Activated CD4-positive, alpha-beta T cell treated with anti-CD3 and anti-CD28 coated beads, Interleukin-2, amount 50 U/mL, for 48 hours (primary cell): ENCODE measurements around the gene PRG3.
A peak's percentile ranks its signal among the peaks of the same experiment; 100 is the strongest.

Experiments
- DNase-seq, 2 experiments: peaks; one replicate each; pipeline ENCODE4 v3.0.0-alpha.2; 2020

The PRG3 gene

DNA sequence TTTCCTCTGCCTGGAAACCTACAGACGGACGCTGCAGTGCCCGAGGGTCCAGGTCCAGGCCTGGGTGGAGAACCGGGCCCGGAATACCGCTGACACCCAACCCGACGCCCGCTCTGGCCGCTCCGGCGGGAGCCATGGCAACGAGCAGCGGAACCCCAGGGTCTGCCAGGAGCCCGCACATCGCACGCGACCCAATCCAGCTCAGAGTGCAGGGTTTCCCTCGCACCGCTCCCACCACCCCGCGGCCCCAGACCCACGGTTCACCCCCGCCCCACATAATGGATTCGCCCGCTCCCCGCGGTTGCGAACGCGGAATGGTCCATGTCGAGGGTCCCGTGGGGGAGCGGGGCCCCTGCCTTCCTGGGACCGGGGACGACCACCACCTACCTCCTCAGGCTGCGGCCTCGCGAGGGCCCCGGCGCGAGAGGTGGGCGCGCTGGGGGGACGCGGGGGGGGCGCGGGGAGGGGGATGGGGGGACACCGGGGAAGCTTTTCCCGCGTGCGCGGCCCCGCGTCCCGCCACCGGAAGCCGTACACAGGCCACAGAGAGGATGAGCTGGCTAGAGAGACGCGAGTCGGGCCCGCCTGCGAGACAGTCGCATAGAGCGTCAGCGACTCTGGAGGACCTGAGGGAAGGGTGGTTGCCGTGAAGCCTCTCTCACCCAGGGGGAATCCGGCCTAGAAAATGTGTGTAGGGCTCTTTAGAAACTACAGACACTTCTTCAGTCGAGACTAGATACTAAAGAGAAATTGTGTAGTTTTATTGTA, 45.4 kb downstream of the PRG3 start, which contains the start of gene SSRP1:
TSS of gene SSRP1 (minus strand) at position 550 of the 768 bp plus-strand sequence. CDS start 771 bp downstream, outside the sequence.
- peak; percentile 87 to 89 for DNase-seq

DNA sequence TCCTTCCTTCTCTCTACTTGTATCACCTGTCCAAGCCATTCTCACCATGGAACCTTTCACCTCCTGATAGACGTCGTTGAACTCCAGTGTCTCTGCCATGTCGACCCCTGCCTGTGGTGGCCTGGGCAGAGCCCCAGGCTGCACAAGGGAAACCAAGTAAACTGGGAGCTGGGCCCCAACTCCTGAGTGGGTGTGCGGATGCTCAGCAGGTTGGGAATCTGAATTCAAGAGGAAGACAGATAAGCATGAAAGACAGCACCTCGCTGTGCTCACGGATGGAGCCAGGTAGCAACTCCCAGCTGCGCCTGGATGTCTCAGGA, 46.0 kb downstream of the PRG3 start:
- DNase-seq, result no peak

DNA sequence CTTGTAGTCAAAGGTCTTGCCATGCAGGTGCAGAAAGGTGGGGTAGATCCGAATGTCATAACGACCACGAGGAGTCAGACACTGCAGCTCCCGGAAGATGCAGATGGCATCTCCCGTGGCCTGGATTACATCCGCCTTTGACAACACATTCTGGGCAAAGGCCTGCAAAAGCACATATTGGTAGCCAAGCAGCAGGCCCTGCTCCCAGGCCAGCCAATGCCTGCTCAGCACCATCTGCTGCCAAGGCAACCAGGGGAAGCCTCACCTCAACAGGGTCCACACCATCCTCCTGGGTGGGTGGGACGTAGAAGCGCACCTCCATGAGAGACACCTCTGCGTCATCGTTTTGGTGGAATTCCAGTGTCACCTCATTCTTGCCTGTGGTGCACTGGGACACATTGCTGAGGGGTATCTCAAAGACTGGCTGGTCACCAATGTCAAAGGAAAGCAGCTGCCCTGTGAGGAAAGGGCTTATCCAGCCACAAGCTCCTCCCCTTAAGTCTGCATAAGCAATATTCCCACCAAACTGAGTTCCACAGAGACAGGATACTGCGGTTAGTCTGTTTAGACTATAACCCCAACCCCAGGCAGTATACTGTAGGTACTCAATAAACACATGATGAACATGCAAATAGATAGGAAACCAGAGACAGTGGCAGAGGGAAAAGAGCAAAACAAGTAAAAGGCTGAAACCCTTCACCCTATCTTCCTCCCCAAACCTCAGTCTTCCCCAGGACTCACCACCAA, 48.1 kb downstream of the PRG3 start:
- no peak for DNase-seq

DNA sequence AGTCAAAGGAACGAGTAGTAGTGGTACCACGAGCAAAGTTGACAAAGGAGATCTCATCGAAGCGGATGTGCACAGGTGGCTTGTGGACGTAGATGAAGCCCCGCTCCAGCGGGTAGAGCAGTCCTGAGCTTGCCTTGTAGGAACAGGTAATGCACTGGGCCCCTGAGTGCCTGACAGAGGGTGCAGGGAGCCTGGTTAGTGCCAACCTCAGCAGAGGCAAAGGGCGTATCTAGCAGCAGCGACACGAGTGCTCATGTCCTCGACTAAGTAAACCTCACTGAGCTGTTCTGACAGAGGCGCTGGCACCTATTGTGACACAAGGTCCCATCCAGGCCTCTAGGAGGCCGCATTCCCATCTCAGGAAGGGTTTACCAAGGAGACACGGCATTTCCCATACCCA, 49.2 kb downstream of the PRG3 start:
- DNase-seq, result no peak

DNA sequence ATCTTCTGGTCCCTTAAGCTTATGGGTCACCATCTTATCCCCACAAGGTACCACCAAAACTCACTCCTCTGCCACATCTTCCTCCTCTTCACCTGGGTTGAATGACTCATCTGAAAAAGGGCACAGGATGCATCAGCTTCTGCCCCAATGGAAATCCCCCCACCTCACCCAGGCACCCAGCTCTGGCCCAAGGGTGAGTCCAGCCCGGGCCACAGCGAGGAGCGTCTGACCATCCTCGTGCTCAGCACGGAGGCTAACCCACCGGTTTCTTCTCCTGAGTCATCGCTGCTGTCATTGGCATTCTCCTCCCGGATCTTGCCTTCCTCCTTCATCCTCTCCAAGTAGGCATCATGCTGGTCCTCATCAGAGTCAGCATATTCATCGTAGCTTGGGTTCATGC, 50.9 kb downstream of the PRG3 start:
- peak; percentile 18 to 26 for DNase-seq

DNA sequence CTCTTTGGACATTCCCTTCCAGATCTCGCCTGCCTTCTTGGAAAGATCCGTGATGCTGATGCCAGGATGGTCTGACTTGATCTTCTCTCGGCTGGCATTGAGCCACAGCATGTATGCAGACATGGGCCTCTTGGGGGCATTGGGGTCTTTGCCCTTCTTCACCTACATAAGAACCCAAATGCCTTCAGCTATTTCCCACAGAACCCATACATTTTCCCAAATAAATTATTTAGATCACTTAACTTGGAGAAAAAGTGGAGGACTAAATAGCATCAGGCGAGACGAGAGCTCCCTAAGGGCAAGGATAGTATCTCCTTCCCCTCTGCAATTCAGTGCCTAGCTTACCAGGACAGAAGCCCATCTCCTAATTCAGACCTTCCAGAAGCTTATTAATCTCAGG, 53.2 kb downstream of the PRG3 start:
- no peak for DNase-seq
